Endothelial cell of umbilical vein (primary cell): ENCODE data around the gene RAB17.

Source experiments
- CTCF ChIP-seq, 2 donors: IDR thresholded peaks; 1 replicate in 1 of 2; 2 replicates in 1 of 2; pipeline ENCODE4 v1.5.1; 2011; ENCODE audit warnings: low read length in 2 of 2, mild to moderate bottlenecking in 2 of 2, moderate library complexity in 2 of 2, control low read depth in 1 of 2, inconsistent platforms in 1 of 2, low read depth in 1 of 2; ENCODE audit not compliant: insufficient read depth in 1 of 2; ENCODE audit errors: extremely low read depth in 1 of 2
- EZH2 ChIP-seq: IDR thresholded peaks from 2 replicates; pipeline ENCODE4 v1.6.1; 2012; ENCODE audit warnings: borderline replicate concordance, low read depth, mild to moderate bottlenecking, moderate library complexity, low read length, inconsistent platforms; ENCODE audit not compliant: severe bottlenecking
- POLR2A ChIP-seq: IDR thresholded peaks from 2 replicates; pipeline ENCODE4 v1.6.1; 2012; ENCODE audit warnings: low read depth, mild to moderate bottlenecking, control low read depth, low read length

- no peak for TF ChIP-seq EZH2
- TF ChIP-seq CTCF (IDR thresholded peaks at IDR 0.05; ENCODE audit: extremely low read depth in 1 of 2, insufficient read depth in 1 of 2, low read depth in 1 of 2, low read length in 2 of 2), result no peak
- no peak for TF ChIP-seq POLR2A
Measured at GRCh38 chr2:237532160-237532559, 58.4 kb downstream of the RAB17 start.
